Loucy (cell line): ENCODE measurements around the gene ARL16.

Source experiments
- H2AFZ ChIP-seq: fragments of 200-600 bp; sonication (generic); 2 replicates; pipeline ENCODE4 v1.6.0; 2016; ENCODE audit warnings: antibody characterized with exemption, mild to moderate bottlenecking, low read length, moderate library complexity
- H3F3A ChIP-seq: fragments of 200-600 bp; 2 replicates; pipeline ENCODE4 v1.6.0; 2016; ENCODE audit warnings: antibody characterized with exemption, low read depth, mild to moderate bottlenecking
- H3K27me3 ChIP-seq: fragments of 200-600 bp; sonication (generic); 2 replicates; pipeline ENCODE4 v1.6.1; 2014; ENCODE audit warnings: low read length, mild to moderate bottlenecking; ENCODE audit not compliant: insufficient read depth, poor library complexity, severe bottlenecking
- H3K36me3 ChIP-seq: fragments of 200-600 bp; sonication (generic); 2 replicates; pipeline ENCODE4 v1.6.1; 2016; ENCODE audit warnings: low read length; ENCODE audit not compliant: insufficient read depth
- H3K4me1 ChIP-seq: fragments of 200-600 bp; sonication (generic); 2 replicates; pipeline ENCODE4 v1.5.1; 2014; ENCODE audit warnings: low read length, mild to moderate bottlenecking; ENCODE audit not compliant: insufficient read depth, poor library complexity, severe bottlenecking
- H3K4me2 ChIP-seq: fragments of 200-600 bp; sonication (generic); 2 replicates; pipeline ENCODE4 v1.6.0; 2014; ENCODE audit warnings: antibody characterized with exemption, low read length, low read depth, mild to moderate bottlenecking; ENCODE audit not compliant: poor library complexity, severe bottlenecking
- H3K4me3 ChIP-seq: fragments of 200-600 bp; sonication (generic); 2 replicates; pipeline ENCODE4 v1.5.1; 2014; ENCODE audit warnings: low read length, mild to moderate bottlenecking, mixed read lengths; ENCODE audit not compliant: poor library complexity, severe bottlenecking
- H3K79me2 ChIP-seq: fragments of 200-600 bp; sonication (generic); 2 replicates; pipeline ENCODE4 v1.6.1; 2014; ENCODE audit warnings: low read length; ENCODE audit not compliant: insufficient read depth
- H3K9ac ChIP-seq: fragments of 200-600 bp; sonication (generic); 2 replicates; pipeline ENCODE4 v1.6.0; 2014; ENCODE audit warnings: mild to moderate bottlenecking, low read depth, low read length, moderate library complexity; ENCODE audit not compliant: poor library complexity, severe bottlenecking
- H3K9me2 ChIP-seq: fragments of 200-600 bp; sonication (generic); replicated peaks from 2 replicates; pipeline ENCODE4 v1.6.1; 2016; ENCODE audit warnings: low read depth, low read length, mixed read lengths
- H3K9me3 ChIP-seq: fragments of 200-600 bp; sonication (generic); 2 replicates; pipeline ENCODE4 v1.6.1; 2014; ENCODE audit warnings: mild to moderate bottlenecking, antibody characterized with exemption, low read length, low read depth; ENCODE audit not compliant: insufficient read depth
- H4K20me1 ChIP-seq: fragments of 200-600 bp; sonication (generic); 2 replicates; pipeline ENCODE4 v1.6.0; 2014; ENCODE audit warnings: antibody characterized with exemption, low read length, mild to moderate bottlenecking; ENCODE audit not compliant: insufficient read depth, poor library complexity, severe bottlenecking
- CTCF ChIP-seq: fragments of 200-600 bp; sonication (generic); conservative IDR thresholded peaks from 2 replicates; pipeline ENCODE4 v1.5.1; 2014; ENCODE audit warnings: mild to moderate bottlenecking, antibody characterized with exemption, low read length
- EZH2phosphoT487 ChIP-seq: fragments of 200-600 bp; IDR thresholded peaks from 2 replicates; pipeline ENCODE4 v1.6.1; 2018; ENCODE audit warnings: antibody characterized with exemption, mild to moderate bottlenecking, moderate library complexity, borderline replicate concordance

The ARL16 gene

DNA sequence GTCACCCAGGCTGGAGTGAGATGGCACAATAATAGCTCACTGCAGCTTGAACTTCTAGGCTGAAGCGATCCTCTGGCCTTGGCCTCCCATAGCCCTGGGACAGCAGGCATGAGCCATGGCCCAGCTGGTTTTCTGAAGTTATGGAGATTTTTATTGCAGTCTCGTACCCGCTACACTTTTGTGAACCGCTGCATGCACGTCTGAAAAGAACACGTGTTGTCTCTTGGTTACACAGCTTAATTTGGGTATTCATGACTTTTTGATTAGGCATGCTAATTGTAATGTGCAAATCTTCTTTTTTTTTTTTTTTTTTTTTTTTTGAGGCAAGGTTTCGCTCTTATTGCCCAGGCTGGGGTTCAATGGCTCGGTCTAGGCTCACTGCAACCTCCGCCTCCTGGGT is 41.8 kb upstream of the ARL16 start:
- Histone ChIP-seq H2AFZ (no peak overlapping the region), H3K9me3 (no peaks in the 10 kb centered on the region), H3K4me1 (peaks cover 3% of the 10 kb centered on the region), H3K4me2 (no peak overlapping the region), H3K9ac (no peak overlapping the region), H3K4me3 (no peak overlapping the region), H3F3A (no peaks in the 10 kb centered on the region), H3K9me2 (no peaks in the 10 kb centered on the region), H4K20me1 (no peaks in the 10 kb centered on the region), H3K79me2 (no peaks in the 10 kb centered on the region), H3K36me3 (no peaks in the 10 kb centered on the region), H3K27me3 (no peaks in the 10 kb centered on the region)
- TF ChIP-seq EZH2phosphoT487 (no peak), CTCF (no peak)

- no peaks in the 10 kb centered on the region for H3K36me3 ChIP-seq
Measured at GRCh38 chr17:81723651-81724209, 40.1 kb upstream of the ARL16 start.

GRCh38 chr17:81722184-81723120 is 38.9 kb upstream of the ARL16 start:
- Histone ChIP-seq H3F3A (no peaks in the 10 kb centered on the region), H3K4me3 (no peak overlapping the region), H2AFZ (no peak overlapping the region), H3K9me2 (no peaks in the 10 kb centered on the region), H3K4me2 (no peak overlapping the region), H3K4me1 (peaks cover 3% of the 10 kb centered on the region), H3K79me2 (no peaks in the 10 kb centered on the region), H3K36me3 (no peaks in the 10 kb centered on the region), H3K9ac (no peak overlapping the region), H4K20me1 (no peaks in the 10 kb centered on the region), H3K9me3 (no peaks in the 10 kb centered on the region), H3K27me3 (no peaks in the 10 kb centered on the region)
- TF ChIP-seq CTCF: no peak
- TF ChIP-seq EZH2phosphoT487: no peak

More at GRCh38 chr17:81723651-81724209, 40.1 kb upstream of the ARL16 start:
- no peaks in the 10 kb centered on the region for H3K27me3 ChIP-seq
- no peaks in the 10 kb centered on the region for H3F3A ChIP-seq
- TF ChIP-seq CTCF (no peak), EZH2phosphoT487 (no peak)
- no peaks in the 10 kb centered on the region for H3K9me3 ChIP-seq
- H3K4me2 ChIP-seq: no peak overlapping the region
- no peaks in the 10 kb centered on the region for H3K79me2 ChIP-seq
- H3K4me3 ChIP-seq: no peak overlapping the region
- H2AFZ ChIP-seq: no peak overlapping the region
- peaks cover 3% of the 10 kb centered on the region for H3K4me1 ChIP-seq
- no peak overlapping the region for H3K9ac ChIP-seq
- no peaks in the 10 kb centered on the region for H4K20me1 ChIP-seq
- no peaks in the 10 kb centered on the region for H3K9me2 ChIP-seq
